ENCODE data around the gene IMMP2L. TPM values are rescaled to one million over a fixed set of nuclear protein-coding genes. Genes with fewer than 3 reads are reported as not detected.

Gene IMMP2L
- total RNA-seq, 1 donor from 2014 or later: 29.7 TPM

DNA sequence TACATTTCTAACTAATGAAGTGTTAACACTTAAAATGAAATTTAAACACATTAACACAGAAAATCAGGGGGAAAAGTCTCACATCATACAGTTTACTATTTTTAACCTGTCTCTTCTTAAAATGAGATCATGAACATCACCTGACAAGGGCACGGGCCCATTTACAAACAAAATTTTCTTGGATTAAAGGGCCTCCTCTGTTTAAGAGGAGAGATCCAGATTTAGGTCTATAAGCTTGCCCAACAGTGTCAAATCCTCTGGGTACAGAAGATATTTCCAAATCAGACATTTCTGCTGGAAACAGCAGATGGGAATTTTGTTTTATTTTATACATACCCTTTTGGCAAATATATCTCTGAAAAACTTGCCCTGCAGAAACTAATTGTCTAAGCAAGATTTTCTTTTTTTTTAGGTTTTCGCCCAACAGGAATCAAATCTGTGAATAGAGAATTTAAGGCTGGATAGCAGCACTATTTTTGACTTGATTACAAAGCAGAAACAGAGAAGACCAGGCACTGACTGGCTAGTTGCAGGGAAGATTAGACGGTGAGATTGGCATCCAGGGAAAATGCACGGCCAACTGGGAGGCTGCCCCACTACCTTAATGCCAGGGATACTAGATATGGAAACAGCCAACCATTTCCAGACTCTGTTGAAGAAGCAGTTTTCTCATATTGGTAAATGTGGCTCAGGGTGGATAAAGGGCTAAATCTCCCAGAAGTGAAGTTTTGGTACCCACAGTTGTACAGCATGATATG, 298.0 kb downstream of the IMMP2L start:
- no peak overlapping the region for H3K4me3 Mint-ChIP-seq (ENCODE audit: low read depth)

GRCh38 chr7:111262293-111263116, 299.8 kb downstream of the IMMP2L start:
- no peak overlapping the region for H3K27ac Mint-ChIP-seq
- no peaks in the 10 kb centered on the region for H3K9me3 Mint-ChIP-seq (ENCODE audit: low read depth)
- TF ChIP-seq, protein P1, sequence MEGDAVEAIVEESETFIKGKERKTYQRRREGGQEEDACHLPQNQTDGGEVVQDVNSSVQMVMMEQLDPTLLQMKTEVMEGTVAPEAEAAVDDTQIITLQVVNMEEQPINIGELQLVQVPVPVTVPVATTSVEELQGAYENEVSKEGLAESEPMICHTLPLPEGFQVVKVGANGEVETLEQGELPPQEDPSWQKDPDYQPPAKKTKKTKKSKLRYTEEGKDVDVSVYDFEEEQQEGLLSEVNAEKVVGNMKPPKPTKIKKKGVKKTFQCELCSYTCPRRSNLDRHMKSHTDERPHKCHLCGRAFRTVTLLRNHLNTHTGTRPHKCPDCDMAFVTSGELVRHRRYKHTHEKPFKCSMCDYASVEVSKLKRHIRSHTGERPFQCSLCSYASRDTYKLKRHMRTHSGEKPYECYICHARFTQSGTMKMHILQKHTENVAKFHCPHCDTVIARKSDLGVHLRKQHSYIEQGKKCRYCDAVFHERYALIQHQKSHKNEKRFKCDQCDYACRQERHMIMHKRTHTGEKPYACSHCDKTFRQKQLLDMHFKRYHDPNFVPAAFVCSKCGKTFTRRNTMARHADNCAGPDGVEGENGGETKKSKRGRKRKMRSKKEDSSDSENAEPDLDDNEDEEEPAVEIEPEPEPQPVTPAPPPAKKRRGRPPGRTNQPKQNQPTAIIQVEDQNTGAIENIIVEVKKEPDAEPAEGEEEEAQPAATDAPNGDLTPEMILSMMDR (IDR thresholded peaks at IDR 0.05; ENCODE audit: unreplicated experiment): no peak
- peaks cover 3% of the 10 kb centered on the region for H3K4me1 Mint-ChIP-seq (ENCODE audit: low read depth)
- H3K36me3 Mint-ChIP-seq (ENCODE audit: insufficient read depth): no peaks in the 10 kb centered on the region
- no peak for DNase-seq (ENCODE audit: low spot score, unreplicated experiment)
- no peak overlapping the region for H3K4me3 Mint-ChIP-seq (ENCODE audit: low read depth)
- no peaks in the 10 kb centered on the region for H3K27me3 Mint-ChIP-seq

More for the DNA sequence above, 298.0 kb downstream of the IMMP2L start:
- Mint-ChIP-seq H3K36me3 (ENCODE audit: insufficient read depth) (no peaks in the 10 kb centered on the region), H3K4me1 (ENCODE audit: low read depth) (peaks cover 3% of the 10 kb centered on the region), H3K27ac (no peak overlapping the region), H3K27me3 (no peaks in the 10 kb centered on the region), H3K9me3 (ENCODE audit: low read depth) (no peaks in the 10 kb centered on the region)
- TF ChIP-seq, protein P1 (IDR thresholded peaks at IDR 0.05; ENCODE audit: unreplicated experiment): no peak
- no peak for DNase-seq (ENCODE audit: low spot score, unreplicated experiment)

- H3K36me3 Mint-ChIP-seq (ENCODE audit: insufficient read depth): no peaks in the 10 kb centered on the region
Observed at GRCh38 chr7:111261496-111261895, 300.8 kb downstream of the IMMP2L start.

GRCh38 chr7:111259991-111260390, 302.3 kb downstream of the IMMP2L start:
- H3K27me3 Mint-ChIP-seq: no peaks in the 10 kb centered on the region
- TF ChIP-seq, protein P1 (IDR thresholded peaks at IDR 0.05; ENCODE audit: unreplicated experiment): no peak
- H3K9me3 Mint-ChIP-seq (ENCODE audit: low read depth): no peaks in the 10 kb centered on the region
- peaks cover 1% of the 10 kb centered on the region for H3K4me1 Mint-ChIP-seq (ENCODE audit: low read depth)
- H3K36me3 Mint-ChIP-seq (ENCODE audit: insufficient read depth): no peaks in the 10 kb centered on the region
- DNase-seq (ENCODE audit: low spot score, unreplicated experiment): no peak
- H3K27ac Mint-ChIP-seq: no peak overlapping the region
- no peak overlapping the region for H3K4me3 Mint-ChIP-seq (ENCODE audit: low read depth)

More at GRCh38 chr7:111261496-111261895, 300.8 kb downstream of the IMMP2L start:
- H3K4me3 Mint-ChIP-seq (ENCODE audit: low read depth): no peak overlapping the region
- H3K9me3 Mint-ChIP-seq (ENCODE audit: low read depth): no peaks in the 10 kb centered on the region
- no peaks in the 10 kb centered on the region for H3K27me3 Mint-ChIP-seq
- H3K4me1 Mint-ChIP-seq (ENCODE audit: low read depth): peaks cover 1% of the 10 kb centered on the region
- H3K27ac Mint-ChIP-seq: no peak overlapping the region
- TF ChIP-seq, protein P1 (IDR thresholded peaks at IDR 0.05; ENCODE audit: unreplicated experiment): no peak
- no peak for DNase-seq (ENCODE audit: low spot score, unreplicated experiment)

- Mint-ChIP-seq H3K4me1 (ENCODE audit: low read depth) (no peaks in the 10 kb centered on the region), H3K27ac (no peak overlapping the region), H3K36me3 (ENCODE audit: insufficient read depth) (peaks cover 1% of the 10 kb centered on the region), H3K27me3 (no peaks in the 10 kb centered on the region), H3K9me3 (ENCODE audit: low read depth) (no peaks in the 10 kb centered on the region), H3K4me3 (ENCODE audit: low read depth) (no peak overlapping the region)
- TF ChIP-seq, protein P1 (IDR thresholded peaks at IDR 0.05; ENCODE audit: unreplicated experiment): no peak
- DNase-seq (ENCODE audit: low spot score, unreplicated experiment): no peak
Observed at GRCh38 chr7:111256391-111256790, 305.9 kb downstream of the IMMP2L start.

Data from progenitor cell of endocrine pancreas (in vitro differentiated cells).